Smooth muscle cell (in vitro differentiated cells): ENCODE results near the gene PDCD2. TPM values are rescaled to one million over a fixed set of nuclear protein-coding genes. Genes with fewer than 3 reads are reported as not detected.

ENCODE experiments used
- DNase-seq: peaks from one replicate; lab custom pipeline; 2025; ENCODE audit not compliant: unreplicated experiment; lab: John Stamatoyannopoulos, UW
- H2AFZ ChIP-seq: fragments of 200-600 bp; sonication (generic); 2 replicates; pipeline ENCODE4 v1.6.0; 2016; ENCODE audit warnings: antibody characterized with exemption, low read depth, mild to moderate bottlenecking
- H3F3A ChIP-seq: fragments of 200-600 bp; sonication (generic); 2 replicates; pipeline ENCODE4 v1.6.0; 2017; ENCODE audit warnings: antibody characterized with exemption, low read depth
- H3K27ac ChIP-seq: fragments of 200-600 bp; sonication (generic); 2 replicates; pipeline ENCODE4 v1.5.1; 2016; ENCODE audit warnings: low read depth, mild to moderate bottlenecking
- H3K27me3 ChIP-seq: fragments of 200-600 bp; sonication (generic); 2 replicates; pipeline ENCODE4 v1.6.1; 2016; ENCODE audit warnings: low read depth, mild to moderate bottlenecking
- H3K36me3 ChIP-seq: fragments of 200-600 bp; sonication (generic); 2 replicates; pipeline ENCODE4 v1.5.1; 2016; ENCODE audit warnings: low read depth
- H3K4me1 ChIP-seq: fragments of 200-600 bp; sonication (generic); 2 replicates; pipeline ENCODE4 v1.5.1; 2016; ENCODE audit warnings: low read depth
- H3K4me2 ChIP-seq: fragments of 200-600 bp; sonication (generic); 2 replicates; pipeline ENCODE4 v1.6.0; 2016; ENCODE audit warnings: mild to moderate bottlenecking
- H3K4me3 ChIP-seq: fragments of 200-600 bp; sonication (generic); 2 replicates; pipeline ENCODE4 v1.5.1; 2016; ENCODE audit warnings: mild to moderate bottlenecking
- H3K79me2 ChIP-seq: fragments of 200-600 bp; sonication (generic); 2 replicates; pipeline ENCODE4 v1.6.0; 2016; ENCODE audit warnings: low read depth, mild to moderate bottlenecking
- H3K9ac ChIP-seq: fragments of 200-600 bp; sonication (generic); 2 replicates; pipeline ENCODE4 v1.6.0; 2016; ENCODE audit warnings: low read depth
- H3K9me3 ChIP-seq: fragments of 200-600 bp; sonication (generic); replicated peaks from 2 replicates; pipeline ENCODE4 v1.5.1; 2016; ENCODE audit warnings: low read depth
- H4K20me1 ChIP-seq: fragments of 200-600 bp; sonication (generic); 2 replicates; pipeline ENCODE4 v1.6.0; 2016; ENCODE audit warnings: low read depth
- WGBS: methylation state at CpG from one replicate; pipeline ENCODE4 v1.1.7; 2016; ENCODE audit warnings: low lambda C conversion rate; 5-methylcytosine and 5-hydroxymethylcytosine counted together
- polyA plus RNA-seq: library from polyadenylated mRNA; unstranded; fragments of >200 nt; fragmentation: Nextera tagmentation; extraction: Ambion mirVana; gene quantifications from 2 replicates; pipeline ENCODE4 v1.2.1, GENCODE V29; 2016
- total RNA-seq: library from RNA; depleted of rRNA; stranded (reverse); fragments of >200 nt; gene quantifications from 2 replicates; pipeline ENCODE4 v1.2.3, GENCODE V29; 2014
- TF ChIP-seq, protein P1 (sequence below): fragments of 200-600 bp; sonication (generic); IDR thresholded peaks from 2 replicates; pipeline ENCODE4 v1.5.1; 2017; ENCODE audit warnings: borderline replicate concordance, mild to moderate bottlenecking, antibody characterized with exemption; ENCODE audit not compliant: insufficient read depth, poor library complexity, severe bottlenecking

Gene PDCD2
- total and polyA plus RNA-seq, 2 experiments from 2014 or later = 36.8 to 52.6 TPM

DNA sequence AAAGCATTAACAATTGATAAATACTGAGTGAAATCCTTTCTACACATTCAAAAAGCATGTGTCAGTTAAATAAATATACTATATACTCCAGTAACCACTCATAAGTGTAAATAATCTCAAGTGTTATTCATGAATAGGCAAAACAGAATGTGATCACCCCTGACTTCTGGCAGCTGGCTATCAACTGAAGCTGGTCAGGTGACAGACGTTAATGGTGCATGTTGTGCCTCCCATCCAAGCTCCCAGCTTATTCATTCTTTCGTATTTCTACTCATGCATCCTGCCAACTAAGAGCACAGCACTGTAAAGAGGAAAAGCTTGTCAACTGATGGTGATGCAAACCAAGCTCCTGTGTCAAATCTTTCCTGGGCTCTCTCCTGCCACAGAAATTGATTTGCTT is 39.0 kb downstream of the PDCD2 start:
- TF ChIP-seq, protein P1, sequence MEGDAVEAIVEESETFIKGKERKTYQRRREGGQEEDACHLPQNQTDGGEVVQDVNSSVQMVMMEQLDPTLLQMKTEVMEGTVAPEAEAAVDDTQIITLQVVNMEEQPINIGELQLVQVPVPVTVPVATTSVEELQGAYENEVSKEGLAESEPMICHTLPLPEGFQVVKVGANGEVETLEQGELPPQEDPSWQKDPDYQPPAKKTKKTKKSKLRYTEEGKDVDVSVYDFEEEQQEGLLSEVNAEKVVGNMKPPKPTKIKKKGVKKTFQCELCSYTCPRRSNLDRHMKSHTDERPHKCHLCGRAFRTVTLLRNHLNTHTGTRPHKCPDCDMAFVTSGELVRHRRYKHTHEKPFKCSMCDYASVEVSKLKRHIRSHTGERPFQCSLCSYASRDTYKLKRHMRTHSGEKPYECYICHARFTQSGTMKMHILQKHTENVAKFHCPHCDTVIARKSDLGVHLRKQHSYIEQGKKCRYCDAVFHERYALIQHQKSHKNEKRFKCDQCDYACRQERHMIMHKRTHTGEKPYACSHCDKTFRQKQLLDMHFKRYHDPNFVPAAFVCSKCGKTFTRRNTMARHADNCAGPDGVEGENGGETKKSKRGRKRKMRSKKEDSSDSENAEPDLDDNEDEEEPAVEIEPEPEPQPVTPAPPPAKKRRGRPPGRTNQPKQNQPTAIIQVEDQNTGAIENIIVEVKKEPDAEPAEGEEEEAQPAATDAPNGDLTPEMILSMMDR = no peak
- Histone ChIP-seq H3K27ac (no peak overlapping the region), H3K36me3 (peaks cover 30% of the 10 kb centered on the region), H3K4me3 (no peak overlapping the region), H3K4me2 (no peak overlapping the region), H3K79me2 (peaks cover 77% of the 10 kb centered on the region), H3K9ac (no peak overlapping the region), H4K20me1 (peaks cover 100% of the 10 kb centered on the region), H3K4me1 (no peaks in the 10 kb centered on the region), H3K27me3 (no peaks in the 10 kb centered on the region), H3F3A (no peaks in the 10 kb centered on the region), H2AFZ (no peak overlapping the region), H3K9me3 (no peaks in the 10 kb centered on the region)
- 70% methylated on average over 2 of the region's 2 CpGs for WGBS
- DNase-seq = no peak

DNA sequence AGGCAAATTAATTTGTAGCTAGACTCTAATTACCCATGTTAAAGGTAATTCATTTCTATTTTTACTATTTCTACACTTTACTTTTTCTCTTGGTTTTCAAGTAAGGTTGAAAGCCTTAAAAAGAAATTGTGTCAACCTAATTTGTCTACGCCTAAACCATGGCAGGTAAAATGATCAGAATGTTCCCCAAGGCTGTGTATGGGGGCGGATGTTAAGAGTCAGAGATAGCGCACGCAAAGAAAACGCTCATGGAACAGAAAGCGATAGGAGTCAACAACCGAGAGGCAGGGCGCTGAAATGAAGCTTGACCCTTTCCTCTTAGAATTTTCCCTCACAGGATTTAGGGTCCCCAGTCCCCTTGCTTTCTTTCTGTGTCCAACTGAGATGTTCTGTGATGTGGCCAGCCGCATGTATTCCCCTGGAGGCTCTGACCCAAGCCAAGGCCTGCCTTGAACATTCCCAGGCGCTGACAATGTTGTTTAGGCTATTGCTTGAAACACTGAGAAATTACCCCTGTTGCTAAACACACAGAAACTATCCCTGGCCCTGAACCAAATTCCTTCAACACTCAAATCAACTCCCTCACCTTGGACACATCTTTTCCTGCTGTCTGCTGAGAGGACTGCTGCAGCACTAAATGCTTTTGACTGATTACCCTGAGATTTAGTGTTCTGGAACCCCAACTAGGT is 42.3 kb downstream of the PDCD2 start:
- Histone ChIP-seq H3K9ac (no peak overlapping the region), H3K9me3 (no peaks in the 10 kb centered on the region), H3K36me3 (peaks cover 29% of the 10 kb centered on the region)

DNA sequence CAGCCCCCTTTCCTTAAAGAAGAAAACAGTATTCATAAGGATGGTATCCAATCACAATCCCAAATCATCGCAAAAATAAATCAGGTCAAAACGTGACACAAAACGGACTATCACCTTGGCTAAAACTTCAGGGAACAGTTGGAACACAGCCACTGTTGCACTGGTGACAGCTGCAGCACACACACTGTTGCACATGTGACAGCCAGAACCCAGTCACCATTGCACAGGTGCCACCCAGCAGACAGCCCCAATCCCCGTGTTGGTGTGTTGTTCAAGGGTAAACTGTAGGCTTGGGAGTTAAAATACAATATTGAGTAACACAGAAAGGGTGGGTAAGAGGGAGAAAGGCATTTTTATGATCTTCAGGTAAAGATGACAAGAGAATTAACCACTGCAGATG is 47.1 kb downstream of the PDCD2 start:
- TF ChIP-seq, protein P1 = no peak
- WGBS = 96% methylated on average over 4 of the region's 4 CpGs

More for the DNA sequence above, 42.3 kb downstream of the PDCD2 start:
- Histone ChIP-seq H3F3A (no peaks in the 10 kb centered on the region), H2AFZ (no peak overlapping the region), H3K27me3 (no peaks in the 10 kb centered on the region), H4K20me1 (peaks cover 100% of the 10 kb centered on the region), H3K4me1 (no peaks in the 10 kb centered on the region), H3K79me2 (peaks cover 61% of the 10 kb centered on the region), H3K4me3 (no peak overlapping the region), H3K27ac (no peak overlapping the region), H3K4me2 (no peak overlapping the region)
- 83% methylated on average over 10 of the region's 10 CpGs for WGBS
- TF ChIP-seq, protein P1 = no peak
- no peak for DNase-seq

DNA sequence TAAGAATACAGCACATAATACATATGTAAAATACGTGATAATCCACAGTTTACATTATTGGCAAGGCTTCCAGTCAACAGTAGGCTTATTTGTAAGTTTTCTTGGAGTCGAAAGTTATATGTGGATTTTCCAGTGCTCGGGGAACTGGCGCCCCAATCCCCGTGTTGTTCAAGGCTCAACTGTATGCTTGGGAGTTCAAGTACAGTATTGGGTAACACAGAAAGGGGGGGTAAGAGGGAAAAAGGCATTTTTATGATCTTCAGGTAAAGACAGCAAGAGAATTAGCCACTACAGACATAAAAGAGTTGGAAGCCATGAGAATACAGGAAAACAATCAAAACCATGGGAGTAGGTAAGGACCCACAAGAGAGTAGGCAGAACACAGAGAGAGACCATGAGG is 47.8 kb downstream of the PDCD2 start:
- WGBS = 94% methylated on average over 5 of the region's 5 CpGs
- Histone ChIP-seq H3K9me3 (no peaks in the 10 kb centered on the region), H3F3A (peaks cover 8% of the 10 kb centered on the region), H3K27me3 (no peaks in the 10 kb centered on the region), H3K4me2 (no peak overlapping the region), H4K20me1 (peaks cover 68% of the 10 kb centered on the region), H2AFZ (no peak overlapping the region), H3K36me3 (peaks cover 27% of the 10 kb centered on the region), H3K79me2 (peaks cover 27% of the 10 kb centered on the region), H3K4me1 (no peaks in the 10 kb centered on the region), H3K27ac (no peak overlapping the region), H3K4me3 (no peak overlapping the region), H3K9ac (no peak overlapping the region)
- TF ChIP-seq, protein P1 = no peak
- no peak for DNase-seq

More for the DNA sequence above, 47.1 kb downstream of the PDCD2 start:
- Histone ChIP-seq H3K9me3 (no peaks in the 10 kb centered on the region), H3K27me3 (no peaks in the 10 kb centered on the region), H3K4me2 (no peak overlapping the region), H3K4me3 (no peak overlapping the region), H4K20me1 (peaks cover 75% of the 10 kb centered on the region), H3K79me2 (peaks cover 33% of the 10 kb centered on the region), H3K9ac (no peak overlapping the region), H2AFZ (no peak overlapping the region), H3K4me1 (no peaks in the 10 kb centered on the region), H3K36me3 (peaks cover 30% of the 10 kb centered on the region), H3F3A (peaks cover 8% of the 10 kb centered on the region), H3K27ac (no peak overlapping the region)
- DNase-seq = no peak
